HL-60 (cell line): ENCODE data around the gene DMRTB1.

Source experiments
- POLR2AphosphoS5 ChIP-seq: IDR thresholded peaks from 2 replicates; pipeline ENCODE4 v1.6.1; 2012; ENCODE audit warnings: low read depth
- TF ChIP-seq, protein P1 (sequence below): IDR thresholded peaks from one replicate; pipeline ENCODE4 v1.5.1; 2011; ENCODE audit warnings: low read length, control low read depth, inconsistent platforms; ENCODE audit not compliant: insufficient read depth
- TF ChIP-seq, protein P2 (sequence below): IDR thresholded peaks from 2 replicates; pipeline ENCODE4 v1.6.1; 2012; ENCODE audit warnings: low read depth; ENCODE audit not compliant: insufficient replicate concordance

DNA sequence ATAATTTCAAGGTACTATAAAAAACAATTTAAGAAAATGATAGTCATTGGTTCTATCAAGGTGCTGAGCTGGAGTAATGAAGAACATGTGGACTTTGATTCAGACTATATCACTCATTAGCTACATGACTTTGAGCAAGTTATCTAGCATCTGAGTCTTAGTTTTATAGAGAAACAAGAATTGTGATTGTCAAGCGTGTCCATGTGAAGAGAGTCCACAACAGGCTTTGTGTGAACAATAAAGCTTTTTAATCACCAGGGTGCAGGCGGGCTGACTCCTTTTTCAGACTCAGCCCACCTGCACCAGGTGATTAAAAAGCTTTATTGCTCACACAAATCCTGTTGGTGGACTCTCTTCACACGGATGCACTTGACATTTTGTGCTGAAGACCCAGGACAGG, 26.6 kb upstream of the DMRTB1 start:
- TF ChIP-seq, protein P1, sequence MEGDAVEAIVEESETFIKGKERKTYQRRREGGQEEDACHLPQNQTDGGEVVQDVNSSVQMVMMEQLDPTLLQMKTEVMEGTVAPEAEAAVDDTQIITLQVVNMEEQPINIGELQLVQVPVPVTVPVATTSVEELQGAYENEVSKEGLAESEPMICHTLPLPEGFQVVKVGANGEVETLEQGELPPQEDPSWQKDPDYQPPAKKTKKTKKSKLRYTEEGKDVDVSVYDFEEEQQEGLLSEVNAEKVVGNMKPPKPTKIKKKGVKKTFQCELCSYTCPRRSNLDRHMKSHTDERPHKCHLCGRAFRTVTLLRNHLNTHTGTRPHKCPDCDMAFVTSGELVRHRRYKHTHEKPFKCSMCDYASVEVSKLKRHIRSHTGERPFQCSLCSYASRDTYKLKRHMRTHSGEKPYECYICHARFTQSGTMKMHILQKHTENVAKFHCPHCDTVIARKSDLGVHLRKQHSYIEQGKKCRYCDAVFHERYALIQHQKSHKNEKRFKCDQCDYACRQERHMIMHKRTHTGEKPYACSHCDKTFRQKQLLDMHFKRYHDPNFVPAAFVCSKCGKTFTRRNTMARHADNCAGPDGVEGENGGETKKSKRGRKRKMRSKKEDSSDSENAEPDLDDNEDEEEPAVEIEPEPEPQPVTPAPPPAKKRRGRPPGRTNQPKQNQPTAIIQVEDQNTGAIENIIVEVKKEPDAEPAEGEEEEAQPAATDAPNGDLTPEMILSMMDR = no peak
- no peak for TF ChIP-seq POLR2AphosphoS5
- TF ChIP-seq, protein P2, sequence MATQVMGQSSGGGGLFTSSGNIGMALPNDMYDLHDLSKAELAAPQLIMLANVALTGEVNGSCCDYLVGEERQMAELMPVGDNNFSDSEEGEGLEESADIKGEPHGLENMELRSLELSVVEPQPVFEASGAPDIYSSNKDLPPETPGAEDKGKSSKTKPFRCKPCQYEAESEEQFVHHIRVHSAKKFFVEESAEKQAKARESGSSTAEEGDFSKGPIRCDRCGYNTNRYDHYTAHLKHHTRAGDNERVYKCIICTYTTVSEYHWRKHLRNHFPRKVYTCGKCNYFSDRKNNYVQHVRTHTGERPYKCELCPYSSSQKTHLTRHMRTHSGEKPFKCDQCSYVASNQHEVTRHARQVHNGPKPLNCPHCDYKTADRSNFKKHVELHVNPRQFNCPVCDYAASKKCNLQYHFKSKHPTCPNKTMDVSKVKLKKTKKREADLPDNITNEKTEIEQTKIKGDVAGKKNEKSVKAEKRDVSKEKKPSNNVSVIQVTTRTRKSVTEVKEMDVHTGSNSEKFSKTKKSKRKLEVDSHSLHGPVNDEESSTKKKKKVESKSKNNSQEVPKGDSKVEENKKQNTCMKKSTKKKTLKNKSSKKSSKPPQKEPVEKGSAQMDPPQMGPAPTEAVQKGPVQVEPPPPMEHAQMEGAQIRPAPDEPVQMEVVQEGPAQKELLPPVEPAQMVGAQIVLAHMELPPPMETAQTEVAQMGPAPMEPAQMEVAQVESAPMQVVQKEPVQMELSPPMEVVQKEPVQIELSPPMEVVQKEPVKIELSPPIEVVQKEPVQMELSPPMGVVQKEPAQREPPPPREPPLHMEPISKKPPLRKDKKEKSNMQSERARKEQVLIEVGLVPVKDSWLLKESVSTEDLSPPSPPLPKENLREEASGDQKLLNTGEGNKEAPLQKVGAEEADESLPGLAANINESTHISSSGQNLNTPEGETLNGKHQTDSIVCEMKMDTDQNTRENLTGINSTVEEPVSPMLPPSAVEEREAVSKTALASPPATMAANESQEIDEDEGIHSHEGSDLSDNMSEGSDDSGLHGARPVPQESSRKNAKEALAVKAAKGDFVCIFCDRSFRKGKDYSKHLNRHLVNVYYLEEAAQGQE = no peak
